Left cardiac atrium (tissue), 4 donors: ENCODE results near the gene GRIK4. TPM values are rescaled to one million over a fixed set of nuclear protein-coding genes. Genes with fewer than 3 reads are reported as not detected.

ENCODE experiments used
- ATAC-seq, 2 donors: fragments of 200-7000 bp; cut with Tn5 transposase; one replicate each; pipeline ENCODE4 v1.9.1; 2020; ENCODE audit warnings: mild to moderate bottlenecking in 2 of 2, moderate library complexity in 2 of 2
- DNase-seq: peaks from one replicate; pipeline ENCODE4 v3.0.0-alpha.2; 2020
- intact Hi-C, 2 donors: fragments of 100-400 bp; cut with DNase I; formaldehyde crosslinking; loops; one replicate each; pipeline versions ENCODE4 v1.14.1 to v1.15.1; 2022 to 2023
- total RNA-seq, 2 donors: library from RNA; stranded (reverse); fragmentation: NEBNext Ultra II Directional; extraction: Animal tissue kit (Norgen Biotek cat#: 25700); gene quantifications; one replicate each; pipeline ENCODE4 v1.2.1, GENCODE V29; 2021
- donor health status: DM: no; HTN: yes; CAD: no.
- donor health status: DM: no; HTN: yes; CAD: no; lungs with severe emphysema.
- donor health status: DM: yes; HTN: yes; CAD: no.
- donor health status: Dilated cardiomyopathy.

Gene GRIK4
- total RNA-seq, 2 donors from 2014 or later = 0.35 to 0.55 TPM

DNA sequence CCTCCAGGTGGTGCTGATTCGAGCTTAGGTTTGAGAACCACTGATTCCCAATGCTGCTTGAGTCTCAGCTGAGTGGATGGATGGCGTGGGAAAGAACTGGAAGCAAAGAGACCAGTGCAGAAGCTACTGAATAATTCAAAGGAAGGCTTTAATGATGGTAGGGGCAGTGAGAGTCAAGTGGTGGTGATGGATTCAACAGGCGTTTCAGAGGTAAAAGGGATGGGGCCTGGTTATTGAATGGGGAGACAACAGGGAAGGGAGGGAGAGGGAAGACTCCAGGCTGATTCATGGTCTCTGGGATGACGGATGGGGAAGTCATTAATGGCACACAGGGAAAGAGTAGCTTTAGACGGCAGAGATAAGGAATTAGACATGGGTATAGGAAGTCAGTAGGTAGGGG, 408.0 kb downstream of the GRIK4 start:
- no peak for ATAC-seq
- DNase-seq = no peak
- intact Hi-C loops = no loop called here

GRCh38 chr11:120923866-120924508, 412.4 kb downstream of the GRIK4 start:
- no peak for ATAC-seq
- intact Hi-C loops = no loop called here

GRCh38 chr11:120925944-120926343, 414.4 kb downstream of the GRIK4 start:
- intact Hi-C loops = no loop called here
- DNase-seq = no peak
- no peak for ATAC-seq

More at GRCh38 chr11:120923866-120924508, 412.4 kb downstream of the GRIK4 start:
- no peak for DNase-seq

GRCh38 chr11:120928627-120929026, 417.1 kb downstream of the GRIK4 start:
- intact Hi-C loops = no loop called here
- DNase-seq = no peak
- peak; percentile 42 to 65 for ATAC-seq

GRCh38 chr11:120929090-120929489, 417.5 kb downstream of the GRIK4 start:
- DNase-seq (no peak), ATAC-seq (peak; percentile 48 to 67)
- intact Hi-C loops = no loop called here

DNA sequence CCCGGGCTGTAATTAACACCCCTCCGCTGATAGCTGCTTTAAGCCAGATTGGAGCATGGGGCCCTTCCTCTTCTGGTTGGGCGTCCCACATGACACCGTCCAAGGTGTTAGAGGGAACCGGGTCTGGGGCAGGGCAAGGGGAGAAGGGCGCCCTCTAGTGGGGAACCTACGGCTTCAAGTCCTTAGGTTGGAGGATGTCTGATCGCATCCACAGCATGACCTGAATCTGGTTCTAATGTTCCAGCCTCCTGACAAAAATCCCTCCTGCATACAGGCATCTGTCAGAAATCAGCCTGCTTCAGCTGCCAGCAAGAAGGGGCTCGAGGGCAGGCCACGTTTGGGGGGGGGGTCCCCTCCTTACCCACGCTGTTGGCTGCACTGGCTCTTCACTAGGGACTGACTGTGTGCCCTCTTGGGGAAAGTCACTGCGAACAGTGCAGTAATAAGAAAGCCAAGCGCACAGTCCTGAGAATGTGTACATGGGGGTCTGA, 418.2 kb downstream of the GRIK4 start:
- DNase-seq (peak; percentile 53), ATAC-seq (peak; percentile 83 to 95)
- intact Hi-C loops = no loop called here

DNA sequence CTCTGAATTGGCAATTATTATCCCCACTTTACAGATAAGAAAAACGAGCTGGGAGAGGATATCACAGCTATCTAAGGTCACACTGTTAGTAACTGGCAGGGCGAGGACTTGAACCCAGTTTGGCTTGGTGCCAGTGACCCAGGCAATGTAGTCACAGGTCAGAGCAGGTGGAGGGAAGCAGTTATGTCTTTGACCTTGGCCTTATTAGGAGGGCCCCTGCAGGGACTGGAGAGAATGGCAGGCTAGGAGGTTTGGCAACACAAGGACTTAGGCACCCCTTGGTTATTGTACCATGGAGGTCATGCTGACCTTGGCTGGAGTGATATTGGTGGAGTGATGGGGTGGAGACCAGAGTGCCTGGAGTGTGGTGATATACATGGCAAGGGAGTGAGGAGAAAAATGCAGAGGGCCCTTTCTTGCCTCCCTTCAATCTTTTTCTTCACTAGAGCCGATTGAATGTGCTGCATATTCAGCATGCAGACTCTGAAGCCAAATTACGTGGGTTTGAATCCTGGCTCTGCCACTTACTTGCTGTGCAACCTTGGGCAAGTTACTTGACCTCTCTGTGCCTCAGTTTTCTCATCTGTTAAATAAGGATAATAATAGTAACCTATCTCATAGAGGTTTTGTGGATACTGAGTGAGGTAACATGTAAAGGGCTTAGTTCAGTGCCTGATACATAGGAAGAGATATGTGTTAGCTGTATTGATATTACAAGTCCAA, 419.7 kb downstream of the GRIK4 start:
- intact Hi-C loops = no loop called here
- no peak for DNase-seq

GRCh38 chr11:120932305-120932915, 420.9 kb downstream of the GRIK4 start:
- ATAC-seq (no peak), DNase-seq (no peak)
- intact Hi-C loops = no loop called here

More for the DNA sequence above, 419.7 kb downstream of the GRIK4 start:
- no peak for ATAC-seq

- no peak for DNase-seq
- intact Hi-C loops = no loop called here
- ATAC-seq = no peak
Measured at GRCh38 chr11:120936356-120936755, 424.8 kb downstream of the GRIK4 start.

DNA sequence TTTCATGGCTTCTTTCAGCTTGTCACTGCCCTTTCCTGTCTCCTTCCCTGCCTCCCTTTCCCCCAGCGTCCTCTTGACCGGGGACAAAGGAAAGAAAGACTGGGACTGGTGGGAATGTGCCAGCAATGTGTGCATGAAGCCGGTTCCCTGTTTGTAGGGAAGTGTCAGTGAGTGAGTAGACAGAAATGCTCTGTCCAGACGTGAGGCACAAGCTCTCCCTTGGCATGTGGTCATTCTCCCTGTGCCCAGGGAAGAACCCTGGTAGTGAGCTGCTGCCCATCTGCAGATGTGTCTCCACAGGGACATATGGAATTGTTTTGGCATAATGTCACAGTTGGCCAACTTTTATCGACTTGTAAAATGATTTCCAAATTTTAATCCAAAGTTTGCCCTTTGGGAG, 426.0 kb downstream of the GRIK4 start:
- DNase-seq (no peak), ATAC-seq (peak in 1 of 2 donors; percentile 52)
- intact Hi-C loops = no loop called here

DNA sequence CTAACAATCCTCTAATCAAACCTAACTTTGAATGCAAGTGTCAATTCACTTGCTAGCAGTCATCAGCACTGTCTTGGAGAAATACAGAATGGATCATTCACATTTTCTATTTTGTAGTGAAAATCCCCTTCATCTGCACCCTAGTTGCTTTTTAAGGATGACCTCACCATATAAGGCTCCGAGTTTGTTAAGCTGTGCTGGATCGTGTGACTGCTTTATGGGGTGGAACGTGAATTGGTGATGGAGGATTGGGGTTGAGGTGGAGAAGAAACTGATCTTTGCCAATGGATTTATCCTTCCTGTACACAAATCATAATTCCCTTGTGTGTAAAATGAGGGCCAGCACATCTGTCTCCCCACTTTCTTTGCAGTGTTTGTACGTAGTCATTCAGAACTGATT, 426.7 kb downstream of the GRIK4 start:
- intact Hi-C loops = no loop called here
- ATAC-seq (no peak), DNase-seq (no peak)

- no peak for DNase-seq
- ATAC-seq = no peak
- intact Hi-C loops = no loop called here
Measured at GRCh38 chr11:120940160-120940848, 428.8 kb downstream of the GRIK4 start.

GRCh38 chr11:120941000-120941399, 429.5 kb downstream of the GRIK4 start:
- no peak for ATAC-seq
- intact Hi-C loops = no loop called here
- no peak for DNase-seq

DNA sequence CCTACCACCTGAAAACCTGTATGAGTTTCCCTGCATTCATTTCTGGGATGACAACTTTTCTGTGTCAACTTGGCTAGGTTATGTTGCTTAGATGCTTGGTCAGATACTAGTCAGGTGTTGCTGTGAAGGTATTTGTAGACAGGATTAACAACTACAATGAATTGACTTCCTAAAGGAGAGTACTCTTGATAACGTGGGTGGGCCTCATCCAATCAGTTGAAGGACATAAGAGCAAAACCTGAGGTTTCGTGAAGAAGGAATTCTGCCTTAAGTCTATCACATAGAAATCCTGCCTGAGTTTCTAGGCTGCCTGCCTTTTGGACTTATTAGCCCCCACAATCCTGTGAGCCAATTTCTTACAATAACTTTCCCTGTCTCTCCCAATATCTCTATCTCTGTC, 431.2 kb downstream of the GRIK4 start:
- DNase-seq (no peak), ATAC-seq (no peak)
- intact Hi-C loops = no loop called here

GRCh38 chr11:120945042-120945441, 433.5 kb downstream of the GRIK4 start:
- intact Hi-C loops = no loop called here
- DNase-seq = no peak
- no peak for ATAC-seq

GRCh38 chr11:120950880-120951279, 439.3 kb downstream of the GRIK4 start:
- DNase-seq (no peak), ATAC-seq (no peak)
- intact Hi-C loops = loop anchor here (5.0 to 10.0 kb wide), 3 partner anchors 164 to 439 kb away; partner anchors contain the start of gene GRIK4 (in 1 of the 2)

- ATAC-seq (peak; percentile 90 to 93), DNase-seq (peak; percentile 73)
- intact Hi-C loops = loop anchor here (1.0 to 10.0 kb wide), 4 partner anchors 162 to 441 kb away; partner anchors contain the start of gene GRIK4 (in 2 of the 2)
Measured at GRCh38 chr11:120952461-120953434, 441.2 kb downstream of the GRIK4 start.

DNA sequence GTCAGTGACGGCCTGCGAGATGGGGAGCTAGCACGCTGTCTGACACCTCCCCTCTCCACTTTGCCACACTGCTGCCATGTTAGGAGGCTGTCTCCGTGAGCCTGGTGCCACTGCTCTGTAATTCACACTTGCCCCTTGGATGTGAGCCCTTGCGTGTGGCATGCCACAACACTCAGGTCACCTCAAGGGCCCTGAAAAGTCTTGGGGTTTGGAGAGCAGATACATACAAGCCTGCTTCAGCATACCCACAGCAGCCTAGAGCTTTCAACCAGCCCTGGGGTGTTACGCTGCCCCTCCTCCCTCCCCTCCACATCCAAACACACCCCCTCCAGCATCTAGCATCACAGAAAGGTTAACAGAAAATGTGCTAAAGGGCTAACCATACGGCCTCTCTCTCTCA, 442.8 kb downstream of the GRIK4 start:
- intact Hi-C loops = loop anchor here (5.0 to 10.0 kb wide), 3 partner anchors 160 to 442 kb away; partner anchors contain the start of gene GRIK4 (in 1 of the 2)
- ATAC-seq = peak; percentile 21 to 47
- no peak for DNase-seq
